HL-60 (cell line): ENCODE results near the gene CLN5.

Source experiments
- CTCF ChIP-seq: IDR thresholded peaks from one replicate; pipeline ENCODE4 v1.5.1; 2011; ENCODE audit warnings: low read length, control low read depth, inconsistent platforms; ENCODE audit not compliant: insufficient read depth
- GABPA ChIP-seq: IDR thresholded peaks from 2 replicates; pipeline ENCODE4 v1.6.1; 2012; ENCODE audit warnings: low read depth
- POLR2AphosphoS5 ChIP-seq: IDR thresholded peaks from 2 replicates; pipeline ENCODE4 v1.6.1; 2012; ENCODE audit warnings: low read depth
- REST ChIP-seq: IDR thresholded peaks from 2 replicates; pipeline ENCODE4 v1.6.1; 2012; ENCODE audit warnings: low read depth; ENCODE audit not compliant: insufficient replicate concordance

GRCh38 chr13:77040076-77040475, 48.2 kb downstream of the CLN5 start:
- no peak for TF ChIP-seq CTCF
- TF ChIP-seq REST: no peak
- no peak for TF ChIP-seq GABPA
- no peak for TF ChIP-seq POLR2AphosphoS5
